Subcutaneous adipose tissue (tissue), 4 donors: ENCODE data around the gene XYLB. TPM values are rescaled to one million over a fixed set of nuclear protein-coding genes. Genes with fewer than 3 reads are reported as not detected.

Source experiments
- CTCF ChIP-seq: fragments of 450-650 bp; IDR thresholded peaks from one replicate; pipeline ENCODE4 v1.5.1; 2016; ENCODE audit warnings: low read depth, mild to moderate bottlenecking, control low read depth, antibody characterized with exemption, moderate library complexity
- total RNA-seq, 4 donors: library from RNA; depleted of rRNA; stranded (reverse); fragments of >200 nt; gene quantifications; one replicate each; pipeline ENCODE4 v1.1.0, GENCODE V29; 2016

The XYLB gene
- total RNA-seq, 4 donors from 2014 or later, result 3.0 to 3.7 (median 3.3) TPM

DNA sequence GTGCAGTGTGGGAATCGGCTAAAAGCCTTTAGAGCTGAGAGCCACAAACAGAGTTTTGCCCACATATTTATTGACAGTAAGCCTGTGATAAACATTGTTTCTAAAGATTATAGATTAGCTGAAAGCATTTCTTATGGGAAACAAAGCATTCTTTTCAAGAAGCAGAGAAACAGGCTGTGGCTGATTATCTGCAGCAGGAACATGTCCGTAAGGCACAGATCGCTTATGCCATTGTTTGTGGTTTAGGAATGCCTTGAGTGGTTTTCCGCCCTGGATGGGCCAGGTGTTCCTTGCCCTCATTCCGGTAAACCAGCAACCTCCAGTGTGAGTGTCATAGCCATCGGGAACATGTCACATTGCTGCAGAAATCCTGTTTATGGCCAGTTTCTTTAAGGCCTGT is 12.5 kb downstream of the XYLB start:
- TF ChIP-seq CTCF, result no peak

DNA sequence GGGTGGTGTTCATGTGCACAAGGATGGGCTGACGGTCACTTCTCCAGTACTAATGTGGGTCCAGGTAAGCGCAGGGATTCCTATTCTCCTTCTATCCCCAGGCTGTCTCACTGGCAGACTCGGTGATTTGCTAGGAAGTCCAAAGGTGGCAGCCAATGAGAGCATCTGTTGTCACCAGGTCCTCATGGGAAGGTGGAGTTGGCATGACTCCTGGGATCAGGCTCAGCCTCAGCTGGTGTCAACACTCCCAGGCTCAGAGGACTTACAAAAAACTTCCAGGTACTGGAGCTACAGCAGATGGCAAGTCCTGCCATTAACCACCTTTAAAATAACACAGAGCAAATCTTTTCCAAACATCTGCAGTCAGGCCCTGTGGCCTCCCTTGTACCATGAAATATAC is 13.8 kb downstream of the XYLB start:
- no peak for TF ChIP-seq CTCF

DNA sequence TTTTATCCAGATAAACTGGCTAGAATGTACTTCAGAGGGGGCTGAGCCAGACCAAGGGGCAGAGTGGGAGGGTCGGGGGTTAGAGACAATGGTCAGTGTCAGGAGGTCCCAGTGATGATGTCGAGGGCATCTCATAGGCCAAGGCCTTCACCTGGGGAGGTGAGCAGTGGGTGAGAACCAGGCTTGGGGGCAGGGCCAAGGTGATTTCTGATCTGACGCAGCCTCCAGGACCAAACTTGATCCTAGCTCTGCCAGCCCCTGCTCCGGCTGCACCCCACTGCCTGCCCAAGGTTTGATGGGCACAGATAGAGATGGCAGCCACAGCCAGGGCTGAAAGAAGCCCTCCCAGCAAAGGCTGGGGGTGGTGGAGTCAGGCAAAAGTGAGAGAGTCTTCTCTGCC is 14.9 kb downstream of the XYLB start:
- no peak for TF ChIP-seq CTCF

- no peak for TF ChIP-seq CTCF
These were observed 16.2 kb downstream of the XYLB start for GRCh38 chr3:38362825-38363224.

DNA sequence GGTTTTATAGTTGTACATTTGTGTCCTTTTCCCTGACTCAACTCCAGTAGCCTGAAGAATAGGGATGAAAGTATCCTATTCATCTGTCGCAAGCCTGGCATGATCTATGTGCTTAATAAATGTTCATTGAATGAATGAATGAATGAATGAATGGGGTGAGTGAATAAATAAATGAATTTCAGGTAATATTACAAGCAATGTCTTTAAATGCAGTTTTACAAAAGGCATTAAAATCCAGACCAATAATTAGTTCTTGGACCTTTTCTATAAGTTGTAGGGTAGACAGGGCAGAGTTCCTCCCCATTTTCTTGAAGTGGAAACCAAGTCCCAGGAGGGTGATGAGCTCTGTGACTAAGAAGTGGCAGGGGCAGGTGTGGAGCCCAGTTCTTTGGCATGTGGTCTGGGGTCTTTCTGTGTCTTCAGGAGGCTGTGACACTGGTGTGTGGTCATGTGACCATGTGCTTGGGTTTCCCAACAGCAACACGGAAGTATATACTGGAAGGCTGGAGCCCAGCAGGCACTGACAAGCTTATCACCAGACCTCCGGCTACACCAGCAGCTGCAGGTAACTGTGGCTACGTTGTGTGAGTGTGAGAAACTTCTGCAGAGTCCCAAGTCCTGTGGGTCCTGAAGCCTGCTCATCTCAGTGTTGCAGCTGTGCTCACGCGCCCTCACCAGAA is 18.3 kb downstream of the XYLB start:
- no peak for TF ChIP-seq CTCF

DNA sequence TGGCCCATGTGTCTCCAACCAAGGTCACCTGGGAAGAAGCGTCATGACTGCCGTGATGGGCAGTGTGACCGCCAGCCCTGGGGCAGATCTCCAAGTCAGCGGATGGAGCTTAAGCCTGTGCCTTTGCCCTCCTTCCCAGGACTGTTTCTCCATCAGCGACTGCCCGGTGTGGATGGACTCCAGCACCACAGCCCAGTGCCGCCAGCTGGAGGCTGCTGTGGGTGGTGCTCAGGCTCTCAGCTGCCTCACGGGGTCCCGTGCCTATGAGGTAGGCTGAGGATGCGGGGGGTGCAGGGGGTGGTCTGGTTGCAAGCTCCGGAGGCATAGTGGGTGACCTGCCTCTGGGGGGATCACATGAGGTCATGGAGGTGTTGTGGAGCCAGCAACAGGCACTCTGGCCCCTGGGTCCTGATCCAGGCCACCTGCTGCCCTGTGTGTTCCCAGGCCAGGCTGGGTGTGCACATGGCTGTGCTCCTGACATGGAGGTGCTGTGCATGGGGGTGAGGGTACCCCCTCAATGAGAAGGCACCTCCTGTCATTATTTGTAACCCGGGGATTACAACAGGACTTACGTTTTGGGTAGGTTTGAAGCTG is 19.0 kb downstream of the XYLB start:
- TF ChIP-seq CTCF, result no peak

DNA sequence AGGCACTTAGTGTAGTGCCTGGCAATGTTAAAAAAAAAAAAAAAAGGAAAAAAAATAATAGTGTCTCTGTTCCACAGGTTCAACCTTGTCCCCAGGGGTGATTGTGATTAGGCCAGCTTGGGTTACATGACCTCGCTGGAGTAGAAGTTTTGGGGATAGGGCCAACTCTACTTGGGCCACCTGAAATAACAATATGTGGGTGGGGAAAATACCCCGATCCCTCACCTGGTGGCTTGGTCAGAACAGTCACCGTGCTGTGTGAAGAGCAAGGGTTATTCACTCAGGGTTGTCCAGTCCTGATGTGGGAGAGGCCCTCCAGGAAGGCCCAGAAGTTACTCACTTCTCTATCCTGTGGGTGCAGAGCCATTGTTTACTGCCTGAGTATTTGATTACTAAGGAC is 19.5 kb downstream of the XYLB start:
- no peak for TF ChIP-seq CTCF
